DMS114 treated with DMSO at 0.1 percent for 48 hours (cell line): ENCODE results near the gene HAPLN2.
"Not testable (repeated sequence)": the region's sequence is repeated elsewhere in the genome, so short reads cannot be mapped to it uniquely, and the experiment has no call there.

Source experiments
- DNase-seq: peaks from one replicate; lab custom pipeline; 2025; ENCODE audit not compliant: unreplicated experiment; lab: John Stamatoyannopoulos, UW

Gene HAPLN2

DNA sequence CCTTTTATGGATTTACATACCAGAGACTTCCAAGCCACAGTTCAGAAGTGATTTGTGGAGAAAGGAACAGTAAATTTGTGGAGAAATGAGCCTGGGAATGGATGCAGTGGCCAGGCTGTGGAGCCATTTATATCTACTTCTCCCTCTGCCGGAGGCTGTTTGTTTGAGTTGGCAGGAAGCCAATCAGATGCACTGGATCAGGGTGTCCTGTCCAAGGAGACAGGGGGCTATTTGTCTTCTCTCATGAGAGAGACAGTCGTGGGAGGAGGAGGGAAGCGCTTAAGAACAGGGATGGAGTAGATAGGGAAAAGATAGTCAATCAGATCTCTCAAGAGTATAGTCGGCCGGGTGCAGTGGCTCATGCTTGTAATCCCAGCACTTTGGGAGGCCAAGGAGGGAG lies 2.8 kb upstream of the HAPLN2 start:
- DNase-seq: no peak

DNA sequence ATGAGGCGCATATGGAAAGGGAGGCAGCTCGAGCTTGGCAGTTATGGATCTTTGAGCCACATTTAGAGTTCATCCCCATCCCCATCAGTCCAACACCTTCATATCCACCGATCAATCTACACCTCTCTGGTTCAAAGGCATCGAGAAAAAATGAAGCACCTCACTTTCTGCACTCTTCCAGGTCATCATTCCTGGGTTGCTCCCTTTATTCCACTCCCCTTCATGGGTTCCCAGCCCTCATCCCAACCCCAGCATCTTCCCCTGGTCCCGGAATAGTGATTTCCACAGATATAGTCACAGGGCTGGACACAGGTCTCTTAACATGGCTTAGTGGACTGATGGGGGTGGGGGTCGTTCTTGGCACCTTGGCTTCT lies 354 bp downstream of the HAPLN2 start:
- no peak for DNase-seq

DNA sequence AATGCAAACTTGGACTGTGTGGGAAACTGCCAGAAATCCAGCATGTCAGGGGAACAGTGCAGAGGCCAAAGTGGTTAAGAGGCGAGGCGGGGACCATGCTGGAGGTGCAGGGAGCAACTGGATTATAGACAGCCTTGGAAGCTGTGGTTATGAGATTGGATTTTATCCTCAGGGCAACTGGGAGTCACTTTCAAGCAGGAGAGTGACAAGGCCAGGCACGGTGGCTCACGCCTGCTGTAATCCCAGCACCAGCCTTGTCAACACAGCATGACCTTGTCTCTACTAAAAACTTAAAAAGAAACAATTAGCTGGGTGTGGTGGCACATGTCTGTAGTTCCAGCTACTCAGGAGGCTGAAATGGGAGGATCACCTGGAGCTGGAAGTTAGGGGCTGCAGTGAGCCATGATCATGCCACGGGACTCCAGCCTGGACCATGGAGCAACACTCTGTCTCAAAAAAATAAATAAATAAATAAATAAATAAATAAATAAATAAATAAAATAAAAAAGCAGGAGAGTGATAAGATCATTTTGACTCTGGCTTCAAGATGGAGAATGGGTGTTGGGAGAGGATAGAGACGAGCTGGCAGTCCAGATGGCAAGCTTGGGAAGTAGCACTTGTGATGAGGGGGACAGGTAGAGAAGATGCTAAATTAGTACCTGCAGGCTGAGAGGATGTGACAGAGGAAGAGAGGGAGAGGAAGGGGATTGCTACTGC lies 3.5 kb downstream of the HAPLN2 start:
- DNase-seq: no peak

DNA sequence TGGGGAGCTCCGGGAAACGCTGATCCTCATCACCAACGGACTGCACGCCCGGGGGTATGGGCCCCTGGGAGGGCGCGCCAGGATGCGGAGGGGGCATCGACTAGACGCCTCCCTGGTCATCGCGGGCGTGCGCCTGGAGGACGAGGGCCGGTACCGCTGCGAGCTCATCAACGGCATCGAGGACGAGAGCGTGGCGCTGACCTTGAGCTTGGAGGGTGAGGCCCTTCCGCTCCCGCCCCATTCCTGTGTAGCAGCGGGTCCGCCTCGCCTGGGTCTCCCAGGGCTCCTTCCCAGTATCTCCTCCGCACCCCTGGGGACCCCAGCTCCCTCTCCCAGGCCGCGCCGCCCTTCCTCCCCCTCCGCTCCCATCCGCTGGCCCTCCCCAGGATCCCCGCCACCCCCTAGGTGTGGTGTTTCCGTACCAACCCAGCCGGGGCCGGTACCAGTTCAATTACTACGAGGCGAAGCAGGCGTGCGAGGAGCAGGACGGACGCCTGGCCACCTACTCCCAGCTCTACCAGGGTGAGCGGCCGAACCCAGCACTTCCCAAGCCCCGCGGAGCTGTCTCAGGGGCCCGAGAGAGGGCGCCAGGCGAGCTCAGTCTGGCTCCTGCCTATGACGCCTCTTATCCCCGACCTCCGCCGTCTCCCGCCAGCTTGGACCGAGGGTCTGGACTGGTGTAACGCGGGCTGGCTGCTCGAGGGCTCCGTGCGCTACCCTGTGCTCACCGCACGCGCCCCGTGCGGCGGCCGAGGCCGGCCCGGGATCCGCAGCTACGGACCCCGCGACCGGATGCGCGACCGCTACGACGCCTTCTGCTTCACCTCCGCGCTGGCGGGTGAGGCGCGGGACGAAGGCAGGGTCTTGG lies 5.0 kb downstream of the HAPLN2 start:
- DNase-seq: peak; percentile 69

DNA sequence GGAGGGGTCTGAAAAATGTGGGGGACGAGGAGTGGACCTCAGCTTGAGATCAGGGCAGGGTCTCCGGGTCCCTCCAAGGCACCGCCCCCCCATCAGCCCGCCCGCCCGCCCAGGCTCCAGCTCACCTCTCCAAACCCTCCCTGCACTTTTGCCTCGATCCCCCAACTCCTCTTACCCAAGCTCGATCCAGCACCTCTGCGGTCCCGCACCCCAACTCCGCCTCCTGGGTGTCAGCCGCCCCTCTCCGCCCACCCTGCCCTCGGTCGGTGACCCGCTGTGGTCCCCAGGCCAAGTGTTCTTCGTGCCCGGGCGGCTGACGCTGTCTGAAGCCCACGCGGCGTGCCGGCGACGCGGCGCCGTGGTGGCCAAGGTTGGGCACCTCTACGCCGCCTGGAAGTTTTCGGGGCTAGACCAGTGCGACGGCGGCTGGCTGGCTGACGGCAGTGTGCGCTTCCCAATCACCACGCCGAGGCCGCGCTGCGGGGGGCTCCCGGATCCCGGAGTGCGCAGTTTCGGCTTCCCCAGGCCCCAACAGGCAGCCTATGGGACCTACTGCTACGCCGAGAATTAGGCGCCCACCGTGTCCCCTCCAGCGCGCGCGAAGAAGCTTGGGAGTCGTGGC lies 5.7 kb downstream of the HAPLN2 start:
- no peak for DNase-seq

DNA sequence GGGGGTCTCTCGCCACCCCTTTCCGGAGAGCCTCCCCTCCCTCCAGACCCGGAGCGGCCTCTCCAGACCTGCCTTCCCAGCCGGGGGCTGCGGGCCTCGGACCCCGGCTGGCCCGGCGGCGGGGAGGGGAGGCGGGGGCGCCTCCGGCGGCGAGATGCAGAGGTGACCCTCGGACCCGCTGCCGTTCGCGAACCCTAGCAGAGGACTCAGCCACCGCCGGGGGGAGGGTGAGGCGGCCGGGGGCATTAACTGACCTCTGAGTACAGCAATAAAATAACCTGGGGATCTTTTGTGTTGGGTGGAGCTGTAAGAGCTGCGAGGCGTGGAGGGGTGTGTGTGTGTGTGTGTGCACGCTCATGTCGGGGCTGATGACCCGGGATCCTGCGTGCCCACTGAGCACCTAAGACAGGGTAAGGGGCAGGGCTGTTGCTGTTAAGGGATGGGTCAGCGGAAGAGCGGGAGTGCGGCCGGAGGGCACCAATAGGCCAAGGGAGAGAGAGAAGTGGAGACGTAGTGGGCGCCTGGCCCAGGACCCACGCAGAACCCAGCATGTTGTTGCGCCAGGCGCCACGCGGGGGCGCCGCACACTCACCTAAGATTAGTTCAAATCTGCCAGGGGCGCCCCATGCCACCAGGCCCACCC lies 6.3 kb downstream of the HAPLN2 start:
- DNase-seq: peak; percentile 47

DNA sequence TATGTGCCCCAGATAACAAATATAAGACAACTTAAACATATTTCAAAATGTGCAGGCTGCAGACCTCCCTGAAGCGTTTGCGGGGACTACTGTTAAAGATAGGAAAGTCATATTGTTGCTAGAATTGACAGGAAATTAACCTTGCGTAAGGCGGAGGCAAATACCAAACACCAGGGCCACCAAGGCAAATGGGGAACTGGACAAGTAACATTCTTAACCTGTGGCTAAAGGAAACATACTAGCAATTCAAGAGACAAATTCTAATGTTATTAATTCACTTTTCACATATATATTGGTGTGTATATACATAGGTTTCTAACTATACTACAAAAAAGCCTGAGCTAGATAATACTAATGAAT lies 6.8 kb downstream of the HAPLN2 start:
- no peak for DNase-seq

DNA sequence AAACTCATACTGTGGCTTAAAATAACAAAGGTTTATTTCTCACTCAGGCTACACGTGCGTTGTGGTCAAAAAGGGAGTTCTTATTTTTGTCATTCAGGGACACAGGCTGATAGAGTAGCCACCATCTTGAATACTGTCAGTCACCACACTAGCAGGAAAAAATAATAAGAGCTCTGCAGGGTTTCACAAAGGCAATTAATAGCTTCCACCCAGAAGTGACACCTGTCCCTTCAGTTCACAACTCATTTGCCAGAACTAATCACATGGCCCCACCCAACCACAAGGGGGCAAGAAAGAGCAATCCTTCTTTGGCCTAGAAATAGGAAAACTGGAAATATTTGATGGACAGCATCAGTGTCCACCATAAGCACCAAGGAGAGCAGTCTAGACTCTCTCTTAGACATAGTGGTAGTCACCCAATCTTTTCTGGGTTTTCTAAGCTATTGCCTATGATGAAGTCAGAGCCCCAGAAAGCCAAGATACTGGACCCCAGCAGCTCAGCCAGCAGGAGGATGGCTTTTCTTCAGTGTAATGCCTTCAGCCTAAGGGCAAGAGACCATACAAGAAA lies 8.2 kb downstream of the HAPLN2 start:
- DNase-seq: no peak

DNA sequence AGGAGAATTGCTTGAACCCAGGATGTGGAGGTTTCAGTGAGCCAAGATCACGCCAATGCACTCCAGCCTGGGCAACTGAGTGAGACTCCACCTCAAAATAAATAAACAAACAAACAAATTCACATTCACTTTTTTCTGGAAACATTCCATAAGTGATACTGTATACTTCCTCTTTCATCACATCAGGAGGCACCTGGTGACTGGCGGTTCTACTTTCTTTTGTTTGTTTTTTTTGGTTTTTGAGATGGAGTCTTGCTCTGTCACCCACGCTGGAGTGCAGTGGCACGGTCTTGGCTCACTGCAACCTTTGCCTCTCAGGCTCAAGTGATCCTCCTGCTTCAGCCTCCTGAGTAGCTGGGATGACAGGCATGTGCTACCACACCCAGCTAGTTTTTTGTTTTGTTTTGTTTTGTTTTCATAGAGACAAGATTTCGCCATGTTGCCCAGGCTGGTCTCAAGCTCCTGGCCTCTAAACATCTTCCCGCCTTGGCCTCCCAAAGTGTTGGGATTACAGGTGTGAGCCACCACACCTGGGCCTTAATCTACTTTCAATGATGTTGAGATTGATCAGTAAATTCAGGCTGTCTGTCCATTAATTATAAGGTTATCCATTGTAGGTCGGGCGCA lies 10.7 kb downstream of the HAPLN2 start:
- DNase-seq: no peak

DNA sequence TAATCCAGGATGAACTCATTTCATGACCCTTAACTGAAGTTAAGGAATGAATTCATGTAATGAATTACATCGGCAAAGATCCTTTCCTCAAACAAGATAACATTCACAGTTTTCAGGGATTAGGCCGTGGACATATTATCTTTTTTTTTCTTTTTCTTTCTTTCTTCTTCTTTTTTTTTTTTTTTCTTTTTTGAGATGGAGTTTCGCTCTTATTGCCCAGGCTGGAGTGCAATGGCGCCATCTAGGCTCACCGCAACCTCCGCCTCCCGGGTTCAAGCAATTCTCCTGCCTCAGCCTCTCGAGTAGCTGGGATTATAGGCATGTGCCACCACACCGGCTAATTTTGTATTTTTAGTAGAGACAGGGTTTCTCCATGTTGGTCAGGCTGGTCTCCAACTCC lies 11.9 kb downstream of the HAPLN2 start:
- DNase-seq: not testable (repeated sequence)

DNA sequence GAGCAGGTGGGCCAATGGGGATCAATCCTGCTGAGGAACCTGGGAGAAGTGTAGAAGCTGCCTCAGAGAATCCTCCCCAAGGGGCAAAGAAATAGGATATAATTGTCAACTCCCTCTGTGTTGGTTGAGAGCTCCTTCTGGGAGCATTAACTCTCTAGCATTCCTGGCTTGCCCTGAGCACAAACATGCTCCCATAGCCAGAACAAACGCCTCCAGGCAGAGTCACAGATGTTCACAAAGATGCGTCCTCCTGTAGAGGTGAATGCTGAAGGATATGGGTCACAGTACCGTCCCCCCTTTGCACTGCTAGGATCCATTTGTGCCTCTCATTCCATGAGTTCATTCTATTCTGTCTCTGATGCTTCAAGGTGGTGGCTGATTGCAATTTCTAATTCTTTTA lies 13.1 kb downstream of the HAPLN2 start:
- no peak for DNase-seq

DNA sequence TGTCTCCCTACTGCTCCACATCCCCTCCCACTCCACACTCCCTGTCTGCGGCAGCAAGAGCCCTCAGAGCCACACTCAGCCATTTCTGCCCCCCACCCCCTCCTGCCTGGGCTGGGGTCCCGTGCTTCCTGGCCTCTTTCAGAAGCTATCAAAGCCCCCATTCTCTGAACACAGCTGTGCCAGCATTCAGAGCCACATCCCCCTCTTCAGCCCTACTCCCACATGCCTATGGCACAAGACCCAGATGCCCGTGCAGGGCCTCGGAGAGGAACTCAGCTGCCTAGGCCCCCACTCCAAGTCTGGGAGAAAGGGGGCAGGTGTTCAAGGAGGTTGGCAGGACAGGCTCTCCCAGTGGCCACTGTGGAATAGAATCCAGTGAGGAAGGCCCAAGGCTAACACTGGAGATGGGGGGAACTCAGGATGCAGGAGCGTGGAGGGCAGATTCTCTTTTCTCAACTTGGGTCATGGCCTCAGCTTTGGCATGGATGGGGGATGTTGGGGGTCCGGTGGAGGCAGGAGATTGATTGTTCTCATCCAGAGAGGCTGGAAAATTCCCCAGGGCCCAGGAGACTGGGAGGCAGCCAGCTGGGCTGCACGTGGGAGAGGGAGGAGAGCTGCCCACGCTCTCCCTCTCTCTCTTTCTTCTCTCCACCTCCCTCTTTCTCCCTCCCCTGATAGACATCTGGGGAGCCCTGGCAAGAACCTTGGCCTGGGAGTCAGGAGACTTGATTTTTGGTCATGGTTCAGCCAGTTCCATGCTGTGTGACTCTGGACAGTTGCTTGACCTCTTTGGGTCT lies 19.2 kb downstream of the HAPLN2 start:
- no peak for DNase-seq

DNA sequence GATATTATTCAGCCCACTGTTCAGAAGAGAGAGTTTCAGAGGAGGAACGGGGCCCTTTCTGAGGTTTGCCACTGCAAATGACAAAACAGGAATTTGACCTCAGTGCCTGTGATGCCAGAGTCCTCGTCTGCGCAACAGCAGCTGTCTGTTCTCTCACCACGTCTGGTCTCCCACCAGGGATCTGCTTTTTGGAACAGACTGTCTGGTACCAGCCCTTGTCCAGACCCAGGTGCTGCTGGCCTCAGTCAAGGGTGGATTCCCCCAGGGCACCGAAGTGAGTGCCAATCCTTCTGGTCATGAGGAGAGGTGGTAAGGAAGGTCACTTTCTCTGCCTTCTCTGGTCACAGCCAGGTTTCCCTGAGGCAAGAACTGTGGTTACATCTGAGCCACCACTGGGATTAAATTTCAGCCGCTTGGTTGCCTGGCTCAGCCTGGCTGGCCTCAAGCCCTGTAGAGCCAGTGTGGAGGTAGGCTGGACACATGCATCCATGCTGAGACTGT lies 20.4 kb downstream of the HAPLN2 start:
- no peak for DNase-seq

DNA sequence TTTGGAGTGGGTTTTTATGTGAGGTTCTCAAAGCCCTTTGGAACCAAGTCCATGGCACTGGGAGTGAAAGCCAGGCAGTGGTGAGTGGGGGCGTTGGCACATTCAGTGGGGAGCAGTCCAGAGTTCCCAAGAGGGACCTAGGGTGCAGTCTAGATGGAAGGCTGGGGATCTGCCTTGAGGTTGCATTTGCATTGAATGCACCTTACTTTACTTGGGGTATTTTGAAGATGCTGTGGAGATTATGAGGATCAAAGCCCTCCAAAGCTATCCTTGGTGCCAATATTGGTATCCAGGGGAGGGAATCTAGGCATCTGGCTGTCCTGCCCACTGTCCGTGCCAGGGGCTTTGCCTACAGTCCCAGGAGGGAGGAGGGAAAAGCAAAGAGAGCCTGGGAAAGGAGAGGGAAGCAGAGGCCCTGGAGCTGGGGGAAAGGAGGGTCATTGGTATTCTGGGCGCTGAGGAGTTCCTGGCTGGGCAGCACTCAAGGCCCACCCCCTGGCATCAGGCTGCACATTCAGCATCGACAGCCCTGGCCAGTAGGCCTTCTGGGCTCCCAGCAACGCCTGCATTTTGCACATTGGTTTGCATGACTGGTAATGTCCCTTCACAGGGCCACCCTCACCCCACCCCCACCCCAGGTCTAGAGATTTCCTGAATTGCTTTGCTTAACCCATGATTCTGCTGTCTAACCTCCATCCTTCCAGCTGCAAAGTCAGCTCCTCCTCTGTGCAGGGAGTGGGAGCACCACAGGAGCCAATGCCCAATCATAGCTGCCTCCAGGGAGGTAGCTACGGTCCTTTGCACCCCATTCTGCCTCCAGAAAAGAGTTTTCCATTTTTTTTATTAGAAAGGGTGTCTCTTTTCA lies 21.9 kb downstream of the HAPLN2 start:
- no peak for DNase-seq

DNA sequence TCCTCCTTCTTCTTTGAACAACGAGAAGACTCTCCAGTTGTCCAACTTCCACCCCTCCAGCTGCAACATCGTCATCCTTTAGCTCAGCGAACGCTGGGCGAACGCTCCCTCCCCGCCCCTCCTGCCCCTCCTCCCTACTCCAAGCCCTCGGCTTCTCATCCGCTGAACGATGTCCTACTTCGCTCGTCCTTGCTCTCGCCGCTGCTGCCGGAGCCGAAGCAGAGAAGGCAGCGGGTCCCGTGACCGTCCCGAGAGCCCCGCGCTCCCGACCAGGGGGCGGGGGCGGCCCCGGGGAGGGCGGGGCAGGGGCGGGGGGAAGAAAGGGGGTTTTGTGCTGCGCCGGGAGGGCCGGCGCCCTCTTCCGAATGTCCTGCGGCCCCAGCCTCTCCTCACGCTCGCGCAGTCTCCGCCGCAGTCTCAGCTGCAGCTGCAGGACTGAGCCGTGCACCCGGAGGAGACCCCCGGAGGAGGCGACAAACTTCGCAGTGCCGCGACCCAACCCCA lies 22.6 kb downstream of the HAPLN2 start, which contains the start of gene BCAN:
Gene BCAN (plus strand): TSS at position 357 of the 504 bp plus-strand sequence. CDS start 3,938 bp downstream, outside the sequence.
- peak; percentile 57 for DNase-seq

DNA sequence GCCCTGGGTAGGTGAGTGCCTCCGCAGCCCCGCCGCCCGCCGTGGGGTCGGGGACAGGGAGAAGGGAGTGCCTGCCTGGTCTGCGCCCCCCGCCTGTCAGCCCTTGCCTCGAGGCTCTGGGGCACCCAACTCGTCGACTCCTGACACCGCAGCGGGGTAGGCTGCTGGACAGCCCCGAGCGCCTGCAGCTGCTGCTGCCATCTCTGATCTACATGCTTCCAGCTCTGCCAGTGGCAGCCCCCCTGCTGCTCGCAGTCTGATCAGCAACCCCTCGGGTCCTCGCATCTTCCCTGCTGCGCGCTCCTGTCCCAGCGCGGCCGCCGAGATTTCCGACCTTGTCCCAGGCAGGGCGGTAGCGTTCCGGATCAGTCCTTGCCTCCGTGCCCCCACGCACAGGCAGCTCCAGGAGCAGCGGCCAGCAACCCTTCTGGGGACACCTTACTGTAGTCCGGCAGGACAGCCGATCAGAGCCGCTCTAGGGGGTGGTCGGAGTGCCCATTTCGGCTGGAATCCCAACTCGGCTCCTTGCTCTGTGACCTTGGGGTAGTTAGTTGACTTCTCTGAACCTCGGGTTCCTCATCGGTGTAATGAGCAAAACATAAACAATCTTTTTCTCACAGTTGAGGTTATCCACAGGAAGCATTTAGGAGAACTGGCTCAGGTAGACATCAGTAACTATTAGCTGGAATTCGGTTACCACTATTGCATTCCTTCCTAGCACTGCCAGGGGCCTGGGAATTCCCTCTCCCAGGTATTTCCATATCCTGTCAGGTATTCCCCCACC lies 23.2 kb downstream of the HAPLN2 start:
- DNase-seq: no peak

DNA sequence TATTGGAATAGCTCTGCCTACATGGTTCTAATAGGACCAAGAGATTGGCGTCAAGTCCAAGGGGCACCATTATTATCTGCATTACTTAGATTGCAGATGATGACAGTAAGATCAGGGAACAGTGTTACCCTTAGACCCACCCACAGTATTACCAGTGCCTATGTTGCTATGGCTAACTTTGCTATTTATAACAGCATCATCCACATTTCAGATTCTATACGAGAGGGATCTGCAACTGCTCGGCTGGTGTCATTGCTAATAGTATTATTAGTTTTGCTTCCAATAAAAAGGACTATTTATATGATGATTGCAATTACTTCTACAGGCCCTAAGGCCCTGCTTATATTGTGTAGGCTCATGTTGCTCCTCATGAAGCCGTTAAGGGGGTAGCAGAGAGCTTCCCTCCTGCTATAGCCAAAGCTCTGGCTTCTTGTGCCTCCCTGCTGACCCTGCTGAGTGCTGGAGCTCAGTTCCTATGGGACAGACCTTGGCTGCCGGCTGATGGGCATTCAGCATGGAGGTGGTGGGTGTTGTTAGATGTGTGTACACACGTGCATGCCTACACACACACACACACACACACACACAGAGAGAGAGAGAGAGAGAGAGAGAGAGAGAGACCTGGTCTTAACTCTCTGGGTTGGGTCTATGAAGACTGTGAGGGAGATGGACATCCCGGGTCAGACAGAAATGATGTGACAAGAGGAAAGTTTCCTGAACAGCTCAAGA lies 24.0 kb downstream of the HAPLN2 start:
- DNase-seq: no peak
